ENCODE measurements around the gene UBE2G1. TPM values are rescaled to one million over a fixed set of nuclear protein-coding genes. Genes with fewer than 3 reads are reported as not detected.

The UBE2G1 gene
- total RNA-seq, 4 donors from 2014 or later: 50.9 to 77.5 (median 67.9) TPM

DNA sequence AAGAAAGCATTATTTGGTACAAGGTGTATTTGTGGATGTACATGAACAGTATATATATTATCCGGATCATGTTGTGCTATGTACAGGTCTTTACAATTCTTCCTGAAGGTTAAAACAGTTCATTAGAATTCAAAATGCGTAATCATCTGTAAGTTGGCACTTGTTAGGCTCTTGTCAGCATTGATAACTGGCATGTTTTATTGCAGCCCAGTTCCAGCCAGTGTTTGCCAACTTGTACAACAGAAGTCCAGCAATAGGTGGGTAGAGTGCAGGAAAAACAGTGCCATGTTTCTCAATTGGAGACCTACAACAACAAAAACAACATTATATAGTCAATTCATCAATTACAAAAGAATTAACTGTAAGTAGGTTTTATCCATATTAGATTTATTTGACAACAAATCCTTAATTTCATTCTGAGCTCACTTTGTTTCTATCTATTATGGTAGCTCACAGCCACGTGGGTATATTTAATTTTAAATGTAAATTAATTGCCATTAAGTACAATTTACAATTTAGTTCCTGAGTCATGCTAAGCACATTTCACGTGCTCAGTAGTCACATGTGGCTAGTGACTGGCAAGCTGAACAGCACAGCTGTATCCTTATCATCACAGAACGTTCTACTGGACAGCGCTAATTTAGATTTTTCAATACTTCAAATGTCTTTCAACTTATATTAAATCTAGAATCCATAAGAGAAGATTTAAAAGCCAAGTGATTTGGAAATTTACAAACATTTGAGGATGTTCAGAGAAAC is 94.1 kb downstream of the UBE2G1 start:
- Histone ChIP-seq H3K27ac (no peak overlapping the region), H3K4me3 (no peak overlapping the region), H3K4me1 (peaks cover 0 to 22% (median 5%) of the 10 kb centered on the region in 3 donors), H3K36me3 (peaks cover 0 to 29% of the 10 kb centered on the region in 2 donors), H3K9me3 (no peaks in the 10 kb centered on the region), H3K27me3 (no peaks in the 10 kb centered on the region)
- no peak for ATAC-seq
- TF ChIP-seq POLR2AphosphoS5 (IDR thresholded peaks at IDR 0.05): no peak
- no peak for TF ChIP-seq EP300 (IDR thresholded peaks at IDR 0.05)
- TF ChIP-seq, protein P1, sequence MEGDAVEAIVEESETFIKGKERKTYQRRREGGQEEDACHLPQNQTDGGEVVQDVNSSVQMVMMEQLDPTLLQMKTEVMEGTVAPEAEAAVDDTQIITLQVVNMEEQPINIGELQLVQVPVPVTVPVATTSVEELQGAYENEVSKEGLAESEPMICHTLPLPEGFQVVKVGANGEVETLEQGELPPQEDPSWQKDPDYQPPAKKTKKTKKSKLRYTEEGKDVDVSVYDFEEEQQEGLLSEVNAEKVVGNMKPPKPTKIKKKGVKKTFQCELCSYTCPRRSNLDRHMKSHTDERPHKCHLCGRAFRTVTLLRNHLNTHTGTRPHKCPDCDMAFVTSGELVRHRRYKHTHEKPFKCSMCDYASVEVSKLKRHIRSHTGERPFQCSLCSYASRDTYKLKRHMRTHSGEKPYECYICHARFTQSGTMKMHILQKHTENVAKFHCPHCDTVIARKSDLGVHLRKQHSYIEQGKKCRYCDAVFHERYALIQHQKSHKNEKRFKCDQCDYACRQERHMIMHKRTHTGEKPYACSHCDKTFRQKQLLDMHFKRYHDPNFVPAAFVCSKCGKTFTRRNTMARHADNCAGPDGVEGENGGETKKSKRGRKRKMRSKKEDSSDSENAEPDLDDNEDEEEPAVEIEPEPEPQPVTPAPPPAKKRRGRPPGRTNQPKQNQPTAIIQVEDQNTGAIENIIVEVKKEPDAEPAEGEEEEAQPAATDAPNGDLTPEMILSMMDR (IDR thresholded peaks at IDR 0.05): no peak
- no peak for TF ChIP-seq POLR2A (IDR thresholded peaks at IDR 0.05)
- WGBS, 2 donors (ENCODE audit: low coverage in 1 of 2): 80 to 87% methylated on average over 6 of the region's 6 CpGs

DNA sequence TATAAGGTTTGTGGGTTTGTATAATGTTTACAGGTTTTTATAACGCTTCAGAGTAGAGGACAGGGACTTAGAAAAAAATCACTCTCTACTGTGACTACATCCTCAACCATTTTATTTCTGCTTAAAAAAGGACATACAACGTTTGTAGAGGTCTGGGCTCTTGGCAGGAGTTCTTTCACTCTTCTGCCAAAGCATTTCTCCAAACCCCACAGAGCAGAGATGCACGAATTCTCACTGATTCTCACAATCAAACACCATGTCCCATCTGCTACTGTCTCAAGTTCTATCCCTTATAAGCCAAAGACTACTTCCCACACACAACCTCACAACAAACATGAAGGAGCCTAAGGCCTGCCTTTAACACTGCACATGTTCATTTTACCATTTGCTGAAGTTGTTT is 95.7 kb downstream of the UBE2G1 start:
- H3K4me3 ChIP-seq: no peak overlapping the region
- no peaks in the 10 kb centered on the region for H3K9me3 ChIP-seq
- ATAC-seq: no peak
- H3K27ac ChIP-seq: peak overlapping the region; percentile 9 to 57 (median 40)
- H3K36me3 ChIP-seq: peaks cover 0 to 24% of the 10 kb centered on the region in 2 donors
- H3K27me3 ChIP-seq: no peaks in the 10 kb centered on the region
- TF ChIP-seq POLR2A (IDR thresholded peaks at IDR 0.05) (no peak), POLR2AphosphoS5 (IDR thresholded peaks at IDR 0.05) (no peak), EP300 (IDR thresholded peaks at IDR 0.05) (no peak)
- TF ChIP-seq, protein P1 (IDR thresholded peaks at IDR 0.05): no peak
- peaks cover 0 to 22% (median 5%) of the 10 kb centered on the region in 3 donors for H3K4me1 ChIP-seq
- WGBS, 2 donors (ENCODE audit: low coverage in 1 of 2): 0 to 23% methylated on average over 2 to 3 of the region's 3 CpGs

DNA sequence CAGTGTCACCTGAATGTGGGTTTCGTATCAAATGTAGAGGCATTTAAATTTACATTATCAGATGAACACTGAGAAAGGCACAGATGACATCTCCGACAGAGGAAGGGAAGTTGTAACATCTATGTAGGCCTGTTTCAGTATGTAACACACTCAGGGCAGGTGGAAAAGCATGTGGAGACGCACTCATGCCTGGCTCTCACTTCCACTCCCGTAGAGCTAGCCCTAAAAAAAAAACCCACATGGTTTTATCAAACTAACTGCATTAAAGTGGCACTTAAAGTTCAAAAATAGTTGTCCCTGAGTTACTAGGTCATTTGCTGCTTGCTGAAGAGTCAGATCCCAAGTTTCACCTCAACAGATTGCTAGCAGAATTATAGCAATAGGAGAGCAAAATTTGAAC is 96.6 kb downstream of the UBE2G1 start:
- no peaks in the 10 kb centered on the region for H3K9me3 ChIP-seq
- ATAC-seq: no peak
- 94 to 95% methylated on average over 4 of the region's 4 CpGs for WGBS, 2 donors (ENCODE audit: low coverage in 1 of 2)
- H3K4me3 ChIP-seq: no peak overlapping the region
- TF ChIP-seq EP300 (IDR thresholded peaks at IDR 0.05) (no peak), POLR2A (IDR thresholded peaks at IDR 0.05) (no peak)
- TF ChIP-seq, protein P1 (IDR thresholded peaks at IDR 0.05): no peak
- no peaks in the 10 kb centered on the region for H3K27me3 ChIP-seq
- H3K4me1 ChIP-seq: peaks cover 0 to 22% (median 5%) of the 10 kb centered on the region in 3 donors
- H3K36me3 ChIP-seq: peaks cover 0 to 24% of the 10 kb centered on the region in 2 donors
- H3K27ac ChIP-seq: peak overlapping the region in 2 of 4 donors; percentile 42 to 57

DNA sequence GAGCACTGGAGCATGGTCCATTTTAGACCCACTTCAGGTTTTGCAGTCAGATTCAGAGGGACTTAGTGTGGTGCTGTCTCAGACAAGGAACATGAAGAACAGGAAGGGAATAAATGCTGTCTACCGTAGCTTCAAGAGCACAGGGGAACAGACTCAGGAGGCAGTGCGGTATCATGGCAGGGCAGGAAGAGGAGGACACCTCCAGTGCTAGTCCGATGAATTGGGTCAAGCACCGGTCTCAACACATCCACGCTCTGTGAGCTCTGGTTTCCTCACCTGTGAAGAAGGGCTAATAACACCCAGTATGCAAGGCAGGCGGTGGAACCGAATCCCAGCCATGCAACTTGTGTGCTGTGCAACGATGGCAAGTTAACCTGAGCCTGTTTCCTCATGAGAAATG is 99.1 kb downstream of the UBE2G1 start:
- Histone ChIP-seq H3K27ac (no peak overlapping the region), H3K4me1 (peaks cover 4 to 38% (median 5%) of the 10 kb centered on the region in 3 donors), H3K36me3 (peaks cover 0 to 24% of the 10 kb centered on the region in 2 donors), H3K4me3 (no peak overlapping the region), H3K9me3 (no peaks in the 10 kb centered on the region), H3K27me3 (no peaks in the 10 kb centered on the region)
- no peak for ATAC-seq
- WGBS, 2 donors (ENCODE audit: low coverage in 1 of 2): 66 to 91% methylated on average over 3 to 8 of the region's 8 CpGs
- TF ChIP-seq, protein P1 (IDR thresholded peaks at IDR 0.05): no peak
- TF ChIP-seq POLR2AphosphoS5 (IDR thresholded peaks at IDR 0.05) (no peak), POLR2A (IDR thresholded peaks at IDR 0.05) (no peak)

DNA sequence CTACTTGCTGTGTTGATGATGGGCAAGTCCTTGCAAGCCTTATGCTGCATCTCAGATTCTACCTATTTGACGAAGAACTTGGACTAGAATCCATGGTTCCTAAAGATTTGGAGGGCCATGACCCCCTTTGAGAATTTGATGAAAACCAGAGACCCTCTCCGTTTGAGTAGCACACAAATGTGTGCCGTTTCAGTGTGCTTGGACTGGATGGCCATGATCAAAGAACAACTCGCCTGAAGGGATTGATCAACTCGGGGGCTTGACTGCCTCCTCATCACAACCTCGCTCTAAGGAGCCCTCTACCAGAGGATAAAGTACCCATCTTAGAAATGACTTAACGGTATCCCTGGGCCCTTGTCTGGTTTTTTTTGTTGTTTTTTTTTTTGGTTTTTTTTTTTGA is 99.9 kb downstream of the UBE2G1 start:
- H3K4me3 ChIP-seq: no peak overlapping the region
- H3K4me1 ChIP-seq: peaks cover 5 to 39% (median 13%) of the 10 kb centered on the region in 3 donors
- no peaks in the 10 kb centered on the region for H3K9me3 ChIP-seq
- WGBS, 2 donors (ENCODE audit: low coverage in 1 of 2): 89 to 96% methylated on average over 4 to 7 of the region's 7 CpGs
- ATAC-seq: no peak
- TF ChIP-seq EP300 (IDR thresholded peaks at IDR 0.05) (no peak), POLR2A (IDR thresholded peaks at IDR 0.05) (no peak), POLR2AphosphoS5 (IDR thresholded peaks at IDR 0.05) (no peak)
- TF ChIP-seq, protein P1 (IDR thresholded peaks at IDR 0.05): no peak
- H3K36me3 ChIP-seq: peaks cover 0 to 21% of the 10 kb centered on the region in 2 donors
- H3K27me3 ChIP-seq: no peaks in the 10 kb centered on the region
- no peak overlapping the region for H3K27ac ChIP-seq
